HL-60/S4 (cell line): Measurements from ENCODE around the gene KRTAP10-11.

Experiments used
- in situ Hi-C: fragments of 300-500 bp; cut with MboI; formaldehyde crosslinking; loops from 2 replicates; pipeline ENCODE4 v1.14.3; 2022; ENCODE audit warnings: low sequenced_read_pairs

The KRTAP10-11 gene

GRCh38 chr21:44692798-44693512 is 46.7 kb downstream of the KRTAP10-11 start:
- in situ Hi-C loops = no loop called here

DNA sequence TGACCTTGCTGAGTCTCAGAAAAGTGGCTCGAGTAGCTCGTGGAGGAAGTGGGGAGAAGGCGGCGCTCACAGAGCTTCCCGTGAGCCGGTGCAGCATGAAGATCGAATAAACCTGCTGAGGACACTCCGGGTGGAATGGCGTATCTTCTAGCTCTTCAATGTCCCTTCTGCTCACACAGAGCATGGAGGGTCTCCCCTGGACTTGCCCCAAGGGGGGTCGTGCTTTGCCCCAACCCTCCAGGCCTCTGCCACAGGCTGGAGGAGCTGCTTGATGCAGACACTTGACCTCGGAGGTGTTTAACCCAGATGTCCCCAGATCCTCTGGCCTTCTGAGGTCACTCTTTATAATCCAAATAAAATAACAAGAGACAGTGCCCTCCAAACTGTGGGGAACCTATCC is 48.6 kb downstream of the KRTAP10-11 start:
- in situ Hi-C loops = no loop called here

- in situ Hi-C loops = no loop called here
These were observed 49.0 kb downstream of the KRTAP10-11 start for GRCh38 chr21:44695184-44695583.

DNA sequence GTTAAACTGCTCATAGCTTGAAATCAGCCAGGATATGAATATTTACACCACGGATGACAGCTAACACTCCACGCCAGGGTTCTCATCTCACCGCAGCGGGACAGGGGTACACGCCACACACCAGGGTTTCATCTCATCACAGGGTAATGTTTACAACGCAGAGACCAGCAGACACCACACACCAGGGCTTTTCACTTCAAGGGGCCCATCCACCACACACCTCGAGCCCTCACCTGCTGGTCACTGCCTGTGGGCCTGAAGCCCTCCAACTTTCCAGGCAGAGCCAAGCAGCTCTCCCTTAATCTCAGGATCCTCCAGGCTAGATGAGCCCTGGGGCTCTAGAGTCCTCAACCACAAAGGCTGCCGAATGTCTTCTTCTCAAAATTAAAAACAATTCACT is 49.4 kb downstream of the KRTAP10-11 start:
- in situ Hi-C loops = no loop called here

GRCh38 chr21:44696572-44696971 is 50.4 kb downstream of the KRTAP10-11 start:
- in situ Hi-C loops = no loop called here
